Measurements from ENCODE around the gene NOP14. TPM values are rescaled to one million over a fixed set of nuclear protein-coding genes. Genes with fewer than 3 reads are reported as not detected.
A peak's percentile ranks its signal among the peaks of the same experiment; 100 is the strongest.
"Not testable (repeated sequence)": the region's sequence is repeated elsewhere in the genome, so short reads cannot be mapped to it uniquely, and the experiment has no call there.

Gene NOP14
- total RNA-seq, 1 donor from 2014 or later = 22.9 TPM

DNA sequence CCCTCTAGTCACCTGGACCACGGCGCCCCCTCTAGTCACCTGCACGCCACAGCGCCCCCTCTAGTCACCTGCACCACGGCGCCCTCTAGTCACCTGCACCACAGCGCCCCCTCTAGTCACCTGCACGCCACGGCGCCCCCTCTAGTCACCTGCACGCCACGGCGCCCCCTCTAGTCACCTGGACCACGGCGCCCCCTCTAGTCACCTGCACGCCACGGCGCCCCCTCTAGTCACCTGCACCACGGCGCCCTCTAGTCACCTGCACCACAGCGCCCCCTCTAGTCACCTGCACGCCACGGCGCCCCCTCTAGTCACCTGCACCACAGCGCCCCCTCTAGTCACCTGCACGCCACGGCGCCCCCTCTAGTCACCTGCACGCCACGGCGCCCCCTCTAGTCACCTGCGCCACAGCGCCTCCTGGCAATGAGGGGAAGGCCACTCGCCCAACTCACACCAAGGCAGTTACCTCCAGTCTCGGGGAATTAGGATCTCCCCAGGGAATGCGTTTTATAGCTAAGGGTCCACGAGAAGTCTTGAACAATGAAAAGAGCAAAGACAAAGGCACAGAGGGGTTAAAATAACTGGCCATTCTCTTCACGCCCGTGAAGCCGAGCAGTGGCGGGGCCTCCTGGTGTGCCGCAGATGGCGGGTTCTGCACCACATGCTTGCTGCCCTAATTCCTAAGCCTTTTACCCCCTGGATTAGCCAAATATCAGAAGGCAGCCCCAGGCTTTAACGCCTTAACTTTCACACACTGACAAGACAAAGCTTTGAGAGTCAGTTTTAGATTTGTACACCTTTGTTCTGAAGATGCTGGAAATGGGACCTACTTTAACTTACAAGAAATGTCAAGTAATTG, 7.8 kb downstream of the NOP14 start:
- H3K9me3 Mint-ChIP-seq (ENCODE audit: unreplicated experiment); H3K4me3 Mint-ChIP-seq (ENCODE audit: unreplicated experiment); H3K27me3 Mint-ChIP-seq (ENCODE audit: unreplicated experiment); DNase-seq (ENCODE audit: low spot score); H3K27ac Mint-ChIP-seq (ENCODE audit: unreplicated experiment): not testable (repeated sequence)
- TF ChIP-seq, protein P1, sequence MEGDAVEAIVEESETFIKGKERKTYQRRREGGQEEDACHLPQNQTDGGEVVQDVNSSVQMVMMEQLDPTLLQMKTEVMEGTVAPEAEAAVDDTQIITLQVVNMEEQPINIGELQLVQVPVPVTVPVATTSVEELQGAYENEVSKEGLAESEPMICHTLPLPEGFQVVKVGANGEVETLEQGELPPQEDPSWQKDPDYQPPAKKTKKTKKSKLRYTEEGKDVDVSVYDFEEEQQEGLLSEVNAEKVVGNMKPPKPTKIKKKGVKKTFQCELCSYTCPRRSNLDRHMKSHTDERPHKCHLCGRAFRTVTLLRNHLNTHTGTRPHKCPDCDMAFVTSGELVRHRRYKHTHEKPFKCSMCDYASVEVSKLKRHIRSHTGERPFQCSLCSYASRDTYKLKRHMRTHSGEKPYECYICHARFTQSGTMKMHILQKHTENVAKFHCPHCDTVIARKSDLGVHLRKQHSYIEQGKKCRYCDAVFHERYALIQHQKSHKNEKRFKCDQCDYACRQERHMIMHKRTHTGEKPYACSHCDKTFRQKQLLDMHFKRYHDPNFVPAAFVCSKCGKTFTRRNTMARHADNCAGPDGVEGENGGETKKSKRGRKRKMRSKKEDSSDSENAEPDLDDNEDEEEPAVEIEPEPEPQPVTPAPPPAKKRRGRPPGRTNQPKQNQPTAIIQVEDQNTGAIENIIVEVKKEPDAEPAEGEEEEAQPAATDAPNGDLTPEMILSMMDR (IDR thresholded peaks at IDR 0.05; ENCODE audit: unreplicated experiment) = peak; percentile 53
- Mint-ChIP-seq H3K4me1 (ENCODE audit: unreplicated experiment) (peaks cover 17% of the 10 kb centered on the region), H3K36me3 (ENCODE audit: low read depth, unreplicated experiment) (peaks cover 33% of the 10 kb centered on the region)

DNA sequence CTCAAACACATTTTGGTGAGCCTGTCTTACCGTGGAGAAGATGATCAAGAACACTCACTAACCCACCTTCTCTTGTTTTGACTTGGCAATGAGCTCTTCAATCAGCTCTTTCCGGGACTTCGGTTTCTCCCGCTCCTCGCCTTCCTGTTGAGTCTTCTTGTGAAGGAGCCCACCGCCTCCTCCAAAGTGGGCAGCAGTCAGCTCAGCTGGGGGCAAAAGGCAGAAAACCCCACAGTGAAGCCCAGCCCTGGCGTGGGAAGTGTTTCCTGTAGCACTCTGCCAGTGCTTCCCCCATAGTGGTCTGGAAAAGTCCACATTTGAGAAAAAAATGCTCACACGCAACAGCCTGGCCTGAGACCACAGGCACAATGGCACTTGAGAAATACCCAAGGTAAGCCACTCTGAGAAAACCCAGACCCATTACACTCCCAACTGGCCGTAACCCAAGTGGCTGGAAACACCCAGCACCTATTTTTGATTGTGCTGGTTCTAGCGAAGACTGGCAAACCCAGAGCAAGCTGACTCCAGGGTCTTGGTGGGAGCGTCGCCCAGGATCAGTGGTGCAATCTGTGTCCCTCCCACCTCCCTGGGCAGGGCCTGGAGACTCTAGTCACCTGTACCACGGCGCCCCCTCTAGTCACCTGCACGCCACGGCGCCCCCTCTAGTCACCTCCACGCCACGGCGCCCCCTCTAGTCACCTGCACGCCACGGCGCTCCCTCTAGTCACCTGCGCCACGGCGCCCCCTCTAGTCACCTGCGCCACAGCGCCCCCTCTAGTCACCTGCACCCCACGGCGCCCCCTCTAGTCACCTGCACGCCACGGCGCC, 8.6 kb downstream of the NOP14 start:
- Mint-ChIP-seq H3K36me3 (ENCODE audit: low read depth, unreplicated experiment) (peaks cover 39% of the 10 kb centered on the region), H3K4me1 (ENCODE audit: unreplicated experiment) (peaks cover 16% of the 10 kb centered on the region), H3K27ac (ENCODE audit: unreplicated experiment) (peak overlapping the region; percentile 72), H3K27me3 (ENCODE audit: unreplicated experiment) (no peaks in the 10 kb centered on the region), H3K9me3 (ENCODE audit: unreplicated experiment) (no peaks in the 10 kb centered on the region), H3K4me3 (ENCODE audit: unreplicated experiment) (no peak overlapping the region)
- TF ChIP-seq, protein P1 (IDR thresholded peaks at IDR 0.05; ENCODE audit: unreplicated experiment) = peak; percentile 65
- no peak for DNase-seq (ENCODE audit: low spot score)

DNA sequence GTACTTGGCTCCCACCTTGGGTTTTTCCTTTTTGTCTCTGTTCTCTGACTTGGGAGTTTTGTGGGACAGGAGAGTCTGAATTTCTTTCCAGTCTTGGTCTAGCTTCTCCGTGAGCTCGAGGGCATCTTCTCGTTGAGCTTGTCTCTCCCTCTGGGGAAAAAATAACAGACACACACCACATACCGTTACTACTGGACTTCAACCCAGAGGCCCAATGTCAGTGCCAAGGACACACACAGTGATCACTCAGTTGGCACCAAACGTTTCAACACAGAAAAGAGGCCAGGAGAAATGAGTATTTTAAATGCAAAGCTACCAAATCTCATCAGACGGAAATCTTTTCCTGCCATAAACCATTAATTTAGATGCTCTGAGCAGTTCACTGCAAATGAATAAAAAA, 9.7 kb downstream of the NOP14 start:
- peaks cover 42% of the 10 kb centered on the region for H3K36me3 Mint-ChIP-seq (ENCODE audit: low read depth, unreplicated experiment)
- H3K27ac Mint-ChIP-seq (ENCODE audit: unreplicated experiment) = no peak overlapping the region

DNA sequence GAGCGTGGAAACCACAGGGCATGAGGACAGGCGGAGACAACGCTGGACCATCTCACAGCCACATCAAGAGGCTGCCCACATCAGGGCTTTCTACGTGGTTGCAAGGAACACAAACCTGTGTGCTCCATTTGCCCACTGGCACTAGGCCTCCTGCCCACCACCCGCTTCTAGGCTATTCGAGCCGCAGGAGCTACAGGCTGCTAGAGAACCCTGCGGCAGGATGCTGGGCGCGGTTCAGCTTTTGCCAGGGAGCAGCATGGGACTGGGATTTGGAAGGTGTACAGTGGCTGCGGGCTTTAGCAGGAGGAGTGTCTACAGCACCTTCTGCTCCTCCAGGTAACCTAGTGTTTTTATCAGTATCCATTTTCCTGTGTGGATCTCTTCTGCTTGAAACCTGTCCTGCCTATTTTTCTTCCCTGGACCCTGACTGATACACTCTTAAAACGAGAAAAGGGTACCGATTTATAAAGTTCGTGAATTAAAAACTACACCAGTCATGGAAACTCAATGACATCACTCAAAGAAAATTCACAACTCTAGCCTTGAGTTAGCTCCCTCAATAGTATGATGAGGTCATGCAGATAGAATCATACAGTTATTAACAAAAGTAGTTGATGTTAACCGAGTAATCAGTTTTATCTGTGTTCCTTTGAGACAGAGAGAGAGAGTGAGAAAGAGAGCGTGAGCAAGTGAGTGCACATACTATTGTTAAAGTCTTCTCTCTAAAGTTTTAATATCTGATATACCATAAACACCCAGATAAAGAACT, 12.8 kb downstream of the NOP14 start:
- Mint-ChIP-seq H3K4me1 (ENCODE audit: unreplicated experiment) (peaks cover 2% of the 10 kb centered on the region), H3K36me3 (ENCODE audit: low read depth, unreplicated experiment) (peaks cover 43% of the 10 kb centered on the region), H3K4me3 (ENCODE audit: unreplicated experiment) (peak overlapping the region; percentile 26), H3K9me3 (ENCODE audit: unreplicated experiment) (no peaks in the 10 kb centered on the region), H3K27me3 (ENCODE audit: unreplicated experiment) (peaks cover 3% of the 10 kb centered on the region), H3K27ac (ENCODE audit: unreplicated experiment) (no peak overlapping the region)
- no peak for DNase-seq (ENCODE audit: low spot score)
- TF ChIP-seq, protein P1 (IDR thresholded peaks at IDR 0.05; ENCODE audit: unreplicated experiment) = no peak

More for the DNA sequence above, 9.7 kb downstream of the NOP14 start:
- no peaks in the 10 kb centered on the region for H3K27me3 Mint-ChIP-seq (ENCODE audit: unreplicated experiment)
- no peaks in the 10 kb centered on the region for H3K9me3 Mint-ChIP-seq (ENCODE audit: unreplicated experiment)
- H3K4me1 Mint-ChIP-seq (ENCODE audit: unreplicated experiment) = peaks cover 9% of the 10 kb centered on the region
- TF ChIP-seq, protein P1 (IDR thresholded peaks at IDR 0.05; ENCODE audit: unreplicated experiment) = no peak
- no peak for DNase-seq (ENCODE audit: low spot score)
- no peak overlapping the region for H3K4me3 Mint-ChIP-seq (ENCODE audit: unreplicated experiment)
